ENCODE data around the gene GALNT17.

GALNT17 gene

DNA sequence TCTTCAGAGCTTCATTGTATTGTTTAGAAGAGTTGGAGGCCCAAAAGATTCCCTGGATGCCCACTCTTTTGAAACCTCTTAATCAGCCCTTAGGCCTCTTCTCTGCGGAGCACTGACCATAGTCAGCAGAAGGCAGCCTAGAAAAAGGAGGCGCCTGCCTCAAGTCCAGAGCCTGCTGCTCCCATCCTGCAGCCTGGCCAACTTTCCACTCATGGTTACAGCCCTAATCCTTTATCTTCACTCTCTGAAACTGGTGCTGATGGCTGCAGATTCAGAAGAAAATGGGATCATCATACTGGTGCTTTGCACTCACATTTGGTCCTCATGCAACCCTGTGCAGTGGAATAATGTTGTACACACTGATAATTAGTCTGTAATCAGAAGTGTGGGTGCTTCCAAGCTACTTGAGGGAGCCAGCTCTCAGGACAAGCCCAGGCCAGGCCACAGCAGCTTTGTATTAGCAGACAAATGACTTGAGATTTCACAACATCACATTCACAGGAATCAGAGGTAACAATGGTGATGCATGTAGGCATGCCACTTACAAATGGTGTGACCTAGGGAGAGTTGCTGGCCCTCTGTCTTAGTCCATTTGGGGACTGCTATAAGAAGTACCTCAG lies 272.9 kb downstream of the GALNT17 start:
- no peak for DNase-seq

DNA sequence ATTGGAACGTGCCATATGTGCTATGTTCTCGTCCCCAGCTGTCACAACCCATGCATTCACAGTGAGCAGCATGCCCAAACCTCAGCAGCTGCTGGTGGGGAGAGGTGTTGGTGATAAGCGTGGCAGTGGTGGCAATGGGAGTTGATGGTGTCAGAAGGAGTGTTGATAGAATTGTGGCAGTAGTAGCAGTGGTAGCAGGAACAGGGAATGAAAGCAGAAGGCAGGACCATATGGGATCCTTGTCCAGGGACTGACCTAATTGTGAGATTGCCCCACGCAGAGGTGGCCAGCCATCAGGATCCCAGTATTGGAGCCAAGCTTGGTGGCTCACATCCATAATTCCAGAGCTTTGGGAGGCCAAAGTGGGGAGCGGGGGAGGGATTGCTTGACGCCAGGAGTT lies 276.3 kb downstream of the GALNT17 start:
- no peak for DNase-seq

DNA sequence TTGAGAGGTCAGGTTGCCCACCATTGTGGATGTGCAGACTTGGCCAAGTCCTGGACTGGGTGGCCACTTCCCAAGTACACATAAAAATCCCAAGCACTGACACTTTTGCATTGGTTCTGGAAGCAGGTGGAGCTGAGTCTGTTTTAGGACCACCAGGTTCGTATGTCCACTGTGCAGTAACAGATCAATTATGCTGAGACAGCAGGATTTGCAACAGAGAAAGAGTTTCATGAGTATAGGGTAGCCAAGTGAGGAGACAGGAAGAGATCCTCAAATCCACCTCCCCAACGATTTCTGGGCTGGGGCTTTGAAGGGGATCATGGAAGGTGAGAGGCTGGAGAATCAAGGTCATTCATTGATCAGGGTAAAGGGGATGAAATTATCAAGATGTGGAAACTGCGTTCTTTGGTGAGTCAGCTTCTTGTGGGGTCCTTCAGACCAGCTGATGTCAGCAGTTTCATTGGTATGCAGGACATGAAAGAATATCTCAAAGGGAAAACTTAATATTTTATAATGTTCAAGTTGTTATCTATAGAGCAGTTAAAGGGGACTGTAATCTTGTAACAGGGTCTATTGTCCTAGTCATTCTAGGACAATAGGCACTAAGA lies 277.7 kb downstream of the GALNT17 start:
- no peak for DNase-seq

DNA sequence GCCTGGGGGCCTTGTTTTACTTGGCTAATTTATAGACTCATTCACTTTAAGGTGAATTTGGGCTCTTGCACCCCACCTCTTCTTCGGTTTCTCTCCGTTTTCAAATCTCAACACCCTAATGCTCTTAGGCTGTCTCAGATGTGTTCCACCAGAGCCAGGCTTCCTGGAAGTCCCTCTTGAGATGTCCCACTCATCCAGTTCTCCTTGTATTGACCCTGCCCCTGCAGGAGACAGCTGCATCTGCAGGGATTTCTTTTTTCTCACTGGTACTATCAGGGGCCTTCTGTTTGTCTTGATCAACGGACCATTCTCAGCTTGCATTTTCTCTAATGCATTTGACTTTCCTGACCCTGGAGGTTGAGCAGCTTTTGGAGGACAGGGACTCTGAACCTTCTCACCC lies 279.5 kb downstream of the GALNT17 start:
- DNase-seq, result no peak

DNA sequence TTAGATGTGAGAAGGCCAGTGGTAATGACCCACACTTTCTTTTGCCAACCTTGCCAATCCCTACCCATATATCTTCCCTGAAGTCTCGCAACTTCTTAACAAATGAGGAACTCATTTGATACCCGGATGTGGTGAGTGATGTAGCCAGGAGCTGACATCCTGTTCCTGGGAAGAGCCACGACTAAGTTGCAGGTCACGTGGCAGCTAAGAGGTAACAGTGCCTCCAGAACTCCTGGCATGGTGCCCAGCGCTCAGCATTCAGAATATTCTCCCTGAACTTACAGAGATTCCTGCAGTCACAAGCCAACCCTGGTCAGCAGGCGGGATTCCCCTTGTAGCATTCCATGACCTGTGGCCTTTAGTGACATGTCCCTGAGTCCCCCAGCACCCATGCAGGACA lies 282.5 kb downstream of the GALNT17 start:
- DNase-seq, result no peak

DNA sequence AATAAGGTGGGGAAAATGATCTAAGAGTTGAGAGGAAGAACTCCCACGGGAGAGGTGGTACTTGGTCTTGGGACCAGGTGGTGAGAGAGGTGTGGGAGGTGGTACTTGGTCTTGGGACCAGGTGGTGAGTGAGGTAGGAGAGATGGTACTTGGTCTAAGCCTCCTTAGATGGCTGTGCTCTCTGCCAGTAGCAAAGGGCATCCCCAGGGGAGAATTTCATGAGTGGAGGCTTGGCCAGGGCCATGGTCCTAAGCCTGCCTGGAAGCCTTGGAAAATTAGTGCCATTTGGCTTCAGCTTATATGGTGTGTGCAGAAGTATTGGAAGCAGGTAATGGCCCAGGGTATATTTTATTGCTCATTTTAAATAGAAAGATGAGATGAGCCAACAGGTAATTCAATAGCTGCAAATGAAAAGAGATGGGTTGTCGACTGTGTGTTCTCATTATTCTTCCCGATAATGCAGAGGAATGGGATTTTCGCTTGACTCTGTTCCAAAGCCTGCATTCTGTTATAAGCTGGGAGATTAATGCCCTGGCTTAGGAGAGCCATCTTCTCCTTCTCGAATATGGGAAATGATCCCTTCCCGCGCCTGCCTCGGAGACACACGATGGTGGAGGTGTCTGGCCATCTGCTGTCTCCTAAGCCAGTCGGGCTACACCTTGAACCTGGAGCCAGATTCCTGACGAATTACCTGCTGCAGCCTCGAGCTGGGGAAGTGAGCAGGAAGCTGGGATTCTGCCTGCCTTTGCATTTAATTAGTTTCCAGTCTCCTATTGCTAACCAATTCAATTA lies 287.8 kb downstream of the GALNT17 start:
- DNase-seq, result no peak

DNA sequence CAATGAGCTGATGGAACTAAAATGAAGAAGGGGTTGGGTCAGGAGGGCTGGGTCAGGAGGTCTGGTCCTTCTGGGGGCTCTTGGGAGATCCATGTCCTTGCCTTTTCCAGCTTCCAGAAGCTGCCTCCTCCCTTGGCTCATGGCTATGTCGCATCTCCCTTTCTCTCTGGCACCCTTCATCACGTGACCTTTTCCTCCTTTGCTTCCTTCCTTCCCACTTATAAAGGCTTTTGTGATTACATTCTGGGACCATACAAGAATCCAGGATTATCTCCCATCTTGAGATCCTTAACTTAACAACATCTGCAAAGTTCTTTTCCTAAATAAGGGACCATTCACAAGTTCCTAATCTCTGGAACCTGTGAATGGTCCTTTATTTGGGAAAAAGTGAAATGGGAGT lies 290.2 kb downstream of the GALNT17 start:
- DNase-seq, result no peak

DNA sequence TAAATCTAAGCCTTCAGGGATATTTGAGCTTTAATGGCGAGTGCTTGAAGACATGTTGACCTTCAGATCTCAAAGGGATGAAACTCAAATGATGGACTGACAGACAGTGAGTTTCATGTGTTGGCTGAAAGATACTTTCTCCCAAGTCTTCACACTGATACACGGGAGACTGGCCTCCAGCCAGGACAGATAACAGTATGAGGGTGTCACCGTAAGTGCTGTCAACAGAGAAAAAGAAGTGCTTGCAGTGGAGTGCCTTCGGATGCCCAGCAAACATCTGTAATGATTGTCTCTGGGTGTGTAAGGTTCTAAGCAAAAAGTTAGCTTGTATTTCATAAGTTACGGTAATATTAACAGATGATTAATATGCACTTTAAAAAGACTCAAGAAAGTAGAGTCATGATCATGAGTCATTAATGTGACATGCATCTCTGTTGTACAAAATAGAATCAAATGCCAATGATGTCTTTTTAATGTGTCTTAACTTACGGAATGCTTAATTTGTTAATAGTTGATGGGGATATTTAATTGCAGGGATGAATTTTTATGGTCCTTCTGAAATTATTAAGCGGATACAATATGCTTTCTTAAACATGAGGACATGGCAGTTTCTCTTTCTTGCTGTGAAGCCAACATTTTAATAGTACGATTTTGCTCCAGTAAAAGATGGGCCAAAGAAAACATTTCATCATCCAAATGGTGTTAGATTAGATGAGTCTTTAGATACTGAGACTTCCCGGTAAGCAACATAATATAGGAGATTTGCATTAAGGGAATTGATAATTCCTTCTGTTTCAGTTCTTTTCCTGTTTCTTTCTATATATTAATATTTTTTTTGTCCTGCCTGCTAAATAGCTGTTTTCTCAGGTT lies 292.5 kb downstream of the GALNT17 start:
- no peak for DNase-seq

DNA sequence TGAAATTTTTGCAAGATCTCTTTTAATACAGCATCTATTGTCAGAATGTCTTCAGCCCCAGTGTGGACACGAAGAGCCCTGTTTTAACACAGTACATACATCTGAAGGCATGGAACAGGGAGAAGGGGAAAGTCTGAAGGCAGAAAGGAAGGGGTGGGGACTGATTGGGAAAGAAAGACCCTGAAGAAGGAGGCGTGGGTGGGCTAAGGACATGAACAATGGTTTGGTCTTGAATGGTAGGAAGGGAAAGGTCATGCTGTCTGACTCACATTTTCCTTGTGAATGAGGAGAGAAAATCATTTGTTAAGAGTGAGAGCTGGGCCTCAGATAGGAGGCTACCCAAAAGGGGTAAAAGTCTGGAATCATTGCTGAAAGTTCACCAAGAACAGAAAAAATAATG lies 297.1 kb downstream of the GALNT17 start:
- DNase-seq, result no peak

DNA sequence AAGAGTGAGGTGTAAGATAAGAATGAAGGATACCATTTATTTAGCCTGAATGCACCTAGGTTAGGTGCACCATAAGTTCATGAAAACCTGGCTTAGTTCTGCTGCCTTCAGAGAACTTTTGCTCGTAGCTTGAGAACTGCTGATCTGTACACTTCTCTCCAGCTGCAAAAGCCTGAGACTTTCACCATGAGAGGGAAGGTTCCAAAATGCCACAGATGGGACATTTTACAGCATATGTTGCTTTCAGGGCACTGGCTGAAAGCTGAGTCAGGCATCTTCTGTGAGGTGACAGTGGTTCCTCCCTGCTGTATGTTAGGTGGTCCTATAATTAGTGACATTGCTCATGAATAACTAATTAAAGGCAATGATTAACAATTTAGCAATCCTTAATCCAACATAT lies 298.3 kb downstream of the GALNT17 start:
- no peak for DNase-seq

DNA sequence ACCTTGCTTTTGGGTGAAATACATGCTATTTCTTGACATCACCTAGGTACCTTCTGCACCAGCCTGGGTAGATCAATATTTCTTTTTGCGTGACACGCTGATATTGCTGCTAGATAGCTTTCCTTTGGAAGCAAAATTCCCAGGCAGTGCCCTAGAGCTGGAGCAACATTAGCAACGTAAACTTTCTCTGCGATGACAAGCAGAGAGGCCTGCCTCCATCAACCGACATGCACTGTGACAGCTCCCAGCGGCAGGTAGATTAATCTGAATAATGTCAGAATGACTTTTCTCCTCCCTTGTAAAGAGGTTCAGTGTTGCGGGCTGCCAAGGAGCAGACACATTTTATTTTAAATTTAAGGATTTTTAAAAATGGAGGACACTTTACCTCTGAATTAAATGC lies 307.4 kb downstream of the GALNT17 start:
- DNase-seq, result no peak

DNA sequence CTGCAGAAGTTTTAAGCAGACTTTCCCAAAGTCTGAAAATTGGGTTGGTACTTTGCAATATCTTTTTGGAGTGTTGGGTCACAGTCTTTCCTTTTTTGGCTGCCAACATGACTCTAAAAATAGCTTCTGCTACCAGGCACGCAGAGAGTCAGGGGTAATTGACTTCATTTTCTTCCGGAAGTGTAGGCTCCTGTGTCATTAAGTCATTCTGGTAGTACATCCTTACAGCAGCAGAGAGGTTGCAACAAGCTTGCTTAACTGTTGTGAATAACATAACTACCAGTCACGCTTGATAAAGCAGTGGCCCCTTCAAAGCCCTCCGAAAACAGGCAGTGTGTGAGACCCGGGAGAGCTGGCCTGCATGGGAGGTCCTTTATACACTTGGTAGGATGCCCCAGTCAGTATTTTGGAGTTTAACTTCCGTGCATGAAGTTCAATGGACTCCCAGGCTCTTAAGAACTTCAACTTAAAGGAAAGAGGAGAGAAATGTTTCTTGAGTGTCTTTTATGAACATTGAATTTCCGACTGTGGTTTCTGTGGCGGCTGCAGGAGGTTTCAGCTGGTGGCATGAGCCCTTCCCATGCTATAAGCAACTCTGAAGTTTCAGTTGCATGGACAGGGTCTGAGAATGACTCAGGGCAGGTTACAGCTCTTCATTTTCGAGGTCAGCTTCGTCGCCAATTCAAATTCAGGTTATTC lies 310.7 kb downstream of the GALNT17 start:
- no peak for DNase-seq

DNA sequence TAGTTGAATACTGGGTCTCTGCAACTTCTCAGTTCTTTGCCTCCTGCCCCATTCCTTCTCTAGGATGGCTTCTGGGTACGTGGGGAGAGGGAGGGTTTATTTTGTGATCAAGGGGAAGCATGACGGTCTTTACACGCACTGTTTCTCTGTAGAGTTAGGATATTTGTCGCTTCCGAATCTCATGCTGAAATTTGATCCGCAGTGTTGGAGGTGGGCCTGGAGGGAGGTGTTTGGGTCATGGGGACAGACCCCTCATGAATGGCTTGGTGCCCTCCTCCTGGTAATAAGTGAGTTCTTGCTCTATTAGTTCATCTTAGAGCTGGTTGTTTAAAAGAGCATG lies 311.2 kb downstream of the GALNT17 start:
- no peak for DNase-seq

DNA sequence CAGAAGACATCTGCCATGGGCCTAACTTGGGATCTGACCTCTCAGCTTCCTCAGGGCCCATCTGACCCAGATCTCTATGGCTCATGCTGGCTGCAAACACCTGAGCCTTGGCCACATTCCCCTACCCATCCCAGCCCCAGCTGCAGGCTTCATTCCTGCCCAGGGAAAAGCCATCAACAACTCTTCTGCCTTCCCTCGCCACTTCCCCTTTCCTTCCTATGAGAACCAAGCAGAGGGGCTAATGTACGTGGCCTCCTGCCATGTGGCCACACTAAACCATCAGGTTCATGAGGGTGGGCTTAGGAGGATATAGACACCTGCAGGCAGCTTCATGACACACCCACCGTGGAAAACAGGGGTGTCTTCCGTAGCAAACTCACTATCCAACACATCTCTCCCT lies 312.2 kb downstream of the GALNT17 start:
- DNase-seq, result no peak

DNA sequence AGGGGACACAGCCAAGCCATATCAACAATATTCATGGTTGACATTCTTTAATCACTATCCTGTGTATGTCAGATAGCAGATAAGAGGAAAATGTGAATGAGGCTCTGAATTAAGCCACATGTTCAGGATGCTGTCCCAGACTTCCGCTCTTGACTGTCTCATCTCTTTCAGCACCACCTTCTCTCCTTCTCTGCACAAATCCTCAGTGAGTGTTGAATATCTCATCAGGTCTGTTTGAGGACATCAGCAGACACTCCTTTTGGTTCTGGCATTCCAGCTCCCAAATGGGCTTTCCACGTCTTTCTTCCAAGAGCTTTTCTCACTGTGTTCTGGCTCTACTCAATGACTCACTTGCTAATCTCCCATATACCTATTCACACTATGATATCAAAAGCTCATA lies 321.7 kb downstream of the GALNT17 start:
- DNase-seq, result no peak

DNA sequence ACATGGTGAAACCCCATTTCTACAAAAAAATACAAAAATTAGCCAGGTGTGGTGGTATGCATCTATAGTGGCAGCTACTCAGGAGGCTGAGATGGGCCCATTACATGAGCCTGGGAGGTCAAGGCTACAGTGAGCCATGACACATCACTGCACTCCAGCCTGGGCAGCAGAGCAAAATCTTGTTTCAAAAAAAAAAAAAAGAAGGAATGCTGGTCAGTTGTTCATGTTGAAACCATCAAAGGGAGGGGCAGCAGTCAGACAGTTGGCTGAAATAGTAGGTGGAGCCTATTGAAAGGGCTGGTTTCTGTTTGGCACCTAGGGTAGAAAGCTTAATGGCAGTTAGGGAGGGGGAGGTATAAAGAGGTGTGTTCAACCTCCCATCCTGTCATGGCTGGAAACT lies 323.0 kb downstream of the GALNT17 start:
- no peak for DNase-seq

DNA sequence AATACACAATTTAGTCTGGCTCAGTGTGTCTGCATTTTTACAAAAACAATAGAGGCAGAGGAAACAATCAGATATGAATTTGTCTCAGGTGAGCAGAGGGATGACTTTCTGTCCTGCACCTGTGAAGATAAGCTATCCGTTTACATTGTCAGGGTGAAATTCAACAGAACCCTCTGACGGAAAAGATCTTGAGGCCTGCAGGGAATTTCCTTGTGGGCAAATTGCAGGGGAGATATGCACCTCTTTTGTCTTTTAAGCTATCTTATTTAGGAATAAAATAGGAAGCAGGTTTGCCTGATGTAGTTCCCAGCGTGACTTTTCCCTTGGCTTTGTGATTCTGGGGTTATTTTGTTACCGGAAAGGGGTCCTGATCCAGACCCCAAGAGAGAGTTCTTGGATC lies 325.1 kb downstream of the GALNT17 start:
- no peak for DNase-seq

DNA sequence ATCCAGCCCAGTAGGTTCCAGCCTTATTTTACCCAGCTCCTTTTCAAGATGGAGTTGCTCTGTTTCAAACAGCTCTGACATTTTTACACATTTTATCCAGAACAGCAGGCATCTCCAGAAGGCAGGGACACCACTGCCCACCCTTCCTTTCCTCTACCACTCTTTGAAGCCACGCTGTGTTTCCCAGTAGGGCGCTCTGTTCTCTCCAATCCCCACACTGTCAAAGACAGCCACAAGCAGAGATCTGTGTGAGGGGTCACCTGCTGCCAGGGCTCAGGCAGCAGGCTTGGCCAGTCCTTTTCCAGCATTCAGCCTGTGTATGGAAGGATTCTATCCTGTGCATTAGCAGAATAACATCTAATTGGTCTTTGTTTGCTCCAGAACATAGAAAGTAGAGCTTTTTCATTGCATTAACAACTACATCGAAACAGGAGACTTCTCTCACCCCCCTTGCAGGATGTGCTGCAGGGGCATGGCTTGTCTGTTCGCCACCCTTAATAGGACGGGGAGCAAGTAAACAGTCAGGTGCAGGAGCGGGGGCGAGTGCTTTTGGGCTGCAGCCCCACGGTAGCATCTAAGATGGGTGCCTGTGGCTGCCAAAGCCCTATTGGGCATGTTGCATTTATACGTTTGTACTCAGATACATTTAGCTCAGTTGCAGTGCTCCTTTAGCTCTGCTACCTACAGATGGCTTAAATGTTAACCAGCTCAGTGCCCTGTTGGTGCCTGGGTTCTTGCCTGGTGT lies 326.1 kb downstream of the GALNT17 start:
- no peak for DNase-seq

DNA sequence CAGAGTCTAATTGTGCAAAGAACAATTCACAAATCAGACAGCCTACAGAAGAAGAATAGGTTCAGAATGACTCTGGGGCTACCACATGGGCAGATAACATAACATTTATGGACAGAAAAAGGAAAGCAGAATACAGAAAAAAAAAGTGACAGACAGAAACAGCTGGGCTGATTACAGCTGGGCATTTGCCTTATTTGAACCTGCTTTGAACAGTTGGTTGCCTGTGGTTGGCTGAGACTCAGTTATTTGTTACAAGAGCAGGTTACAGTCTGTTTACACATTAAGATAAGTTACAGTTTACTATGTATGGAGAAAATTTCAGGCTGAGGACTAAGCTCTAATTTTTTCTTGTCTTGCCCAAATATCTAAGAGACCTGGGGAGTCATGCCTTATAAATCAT lies 327.2 kb downstream of the GALNT17 start:
- no peak for DNase-seq

DNA sequence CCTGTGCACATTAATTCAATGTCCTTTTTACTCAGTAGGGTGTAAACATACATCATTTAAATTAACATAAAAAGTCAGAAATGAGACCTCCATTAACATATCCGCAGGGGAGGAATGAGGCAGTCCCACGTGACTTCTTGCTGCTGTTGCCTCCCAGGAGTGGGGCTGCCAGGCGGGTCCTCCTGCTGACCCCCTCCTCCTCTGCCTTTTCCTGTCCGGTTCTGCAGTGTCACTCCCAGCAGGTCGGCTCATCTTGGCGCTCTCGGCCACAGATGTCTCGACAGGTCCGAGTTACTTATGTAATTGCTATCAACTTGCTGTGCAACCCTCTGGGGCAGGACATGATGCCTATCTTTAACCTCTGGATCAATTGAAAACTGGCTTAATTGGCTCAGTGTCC lies 329.6 kb downstream of the GALNT17 start:
- no peak for DNase-seq

DNA sequence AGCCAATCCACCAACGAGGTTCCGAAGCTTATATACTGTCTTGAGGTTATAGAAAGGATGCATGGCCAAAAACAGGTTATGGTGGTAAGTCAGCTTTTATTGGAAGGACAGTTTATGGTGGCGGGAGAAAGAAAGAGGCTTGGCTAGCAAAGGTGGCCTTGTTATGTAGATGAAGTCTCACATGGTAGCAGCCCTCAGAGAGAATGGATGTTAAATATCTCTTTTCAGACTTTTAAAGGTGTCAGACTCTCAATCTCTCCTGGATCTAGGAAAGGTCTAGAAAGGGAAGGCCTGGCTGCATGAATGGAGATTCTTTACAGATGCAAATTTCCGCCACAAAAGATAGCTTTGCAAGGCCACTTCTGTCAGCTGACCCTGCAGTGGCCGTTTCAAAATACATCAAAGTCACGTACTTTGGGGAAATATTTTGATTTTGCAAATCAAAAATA lies 333.8 kb downstream of the GALNT17 start:
- DNase-seq, result no peak

All from activated gamma-delta T cell (primary cell).